Bronchial epithelial cell (primary cell): Measurements from ENCODE around the gene OR13J1. TPM values are rescaled to one million over a fixed set of nuclear protein-coding genes. Genes with fewer than 3 reads are reported as not detected.

Experiments
- DNase-seq: peaks from one replicate; pipeline ENCODE4 v3.0.0-alpha.2; 2010; ENCODE audit warnings: low read depth
- FAIRE-seq: peaks from 2 replicates; lab custom pipeline; 2011; peaks lifted over from hg19 to GRCh38; lab: Jason Lieb, UNC
- H3K27me3 ChIP-seq: 2 replicates; pipeline ENCODE4 v1.5.1; 2011; ENCODE audit warnings: low read length; ENCODE audit not compliant: control insufficient read depth, insufficient read depth
- H3K36me3 ChIP-seq: 2 replicates; pipeline ENCODE4 v1.5.1; 2011; ENCODE audit warnings: low read length; ENCODE audit not compliant: control insufficient read depth, insufficient read depth
- H3K4me3 ChIP-seq: 2 replicates; pipeline ENCODE4 v1.5.1; 2011; ENCODE audit warnings: mild to moderate bottlenecking, low read depth, low read length, control low read depth
- CTCF ChIP-seq: IDR thresholded peaks from 2 replicates; pipeline ENCODE4 v1.5.1; 2011; ENCODE audit warnings: mild to moderate bottlenecking, moderate library complexity, low read length, control low read depth, inconsistent platforms; ENCODE audit not compliant: insufficient read depth, severe bottlenecking
- total RNA-seq: library from RNA; depleted of rRNA; stranded (reverse); fragments of >200 nt; gene quantifications from 2 replicates; pipeline ENCODE4 v1.2.1, GENCODE V29; 2014

Gene OR13J1
- total RNA-seq, 1 donor from 2014 or later, result not detected

- no peaks in the 10 kb centered on the region for H3K27me3 ChIP-seq
- no peaks in the 10 kb centered on the region for H3K36me3 ChIP-seq
- no peak for TF ChIP-seq CTCF
- DNase-seq, result peak; percentile 90
- no peak overlapping the region for H3K4me3 ChIP-seq
- FAIRE-seq, result no peak
These were observed 25.5 kb downstream of the OR13J1 start for GRCh38 chr9:35844628-35845270.

- H3K36me3 ChIP-seq, result no peaks in the 10 kb centered on the region
- no peak for FAIRE-seq
- H3K4me3 ChIP-seq, result no peak overlapping the region
- no peaks in the 10 kb centered on the region for H3K27me3 ChIP-seq
- TF ChIP-seq CTCF, result no peak
- no peak for DNase-seq
These were observed 27.4 kb downstream of the OR13J1 start for GRCh38 chr9:35842795-35843194.

GRCh38 chr9:35842020-35842745 is 28.0 kb downstream of the OR13J1 start:
- Histone ChIP-seq H3K4me3 (no peak overlapping the region), H3K27me3 (no peaks in the 10 kb centered on the region), H3K36me3 (no peaks in the 10 kb centered on the region)
- TF ChIP-seq CTCF, result no peak
- DNase-seq (no peak), FAIRE-seq (no peak)

- Histone ChIP-seq H3K27me3 (no peaks in the 10 kb centered on the region), H3K36me3 (no peaks in the 10 kb centered on the region), H3K4me3 (no peak overlapping the region)
- no peak for DNase-seq
- no peak for TF ChIP-seq CTCF
- no peak for FAIRE-seq
These were observed 28.6 kb downstream of the OR13J1 start for GRCh38 chr9:35841645-35841900.

GRCh38 chr9:35840881-35841644 is 29.1 kb downstream of the OR13J1 start:
- no peak for FAIRE-seq
- Histone ChIP-seq H3K4me3 (no peak overlapping the region), H3K36me3 (no peaks in the 10 kb centered on the region), H3K27me3 (no peaks in the 10 kb centered on the region)
- no peak for TF ChIP-seq CTCF
- DNase-seq, result no peak
